SK-MEL-5 (cell line): ENCODE measurements around the gene ME2. TPM values are rescaled to one million over a fixed set of nuclear protein-coding genes. Genes with fewer than 3 reads are reported as not detected.
"Not testable (repeated sequence)": the region's sequence is repeated elsewhere in the genome, so short reads cannot be mapped to it uniquely, and the experiment has no call there.

ENCODE experiments used
- DNase-seq: peaks from one replicate; pipeline ENCODE4 v3.0.0-alpha.2; 2016; ENCODE audit warnings: low read depth, low spot score
- in situ Hi-C: cut with HindIII; loops from 2 replicates; pipeline ENCODE4 v1.10.0; 2016; ENCODE audit warnings: low sequenced_read_pairs, high pct_unique_total_duplicates, low pct_unique_long_range_greater_than_20kb
- total RNA-seq: library from RNA; depleted of rRNA; stranded (reverse); fragments of >200 nt; shearing (Covaris generic); gene quantifications from 2 replicates; pipeline ENCODE4 v1.2.3, GENCODE V29; 2014

The ME2 gene
- total RNA-seq, 1 experiment from 2014 or later, result 87.8 TPM

- in situ Hi-C loops, DNase-seq: not testable (repeated sequence)
Measured at GRCh38 chr18:50857166-50857565, 21.8 kb upstream of the ME2 start.

DNA sequence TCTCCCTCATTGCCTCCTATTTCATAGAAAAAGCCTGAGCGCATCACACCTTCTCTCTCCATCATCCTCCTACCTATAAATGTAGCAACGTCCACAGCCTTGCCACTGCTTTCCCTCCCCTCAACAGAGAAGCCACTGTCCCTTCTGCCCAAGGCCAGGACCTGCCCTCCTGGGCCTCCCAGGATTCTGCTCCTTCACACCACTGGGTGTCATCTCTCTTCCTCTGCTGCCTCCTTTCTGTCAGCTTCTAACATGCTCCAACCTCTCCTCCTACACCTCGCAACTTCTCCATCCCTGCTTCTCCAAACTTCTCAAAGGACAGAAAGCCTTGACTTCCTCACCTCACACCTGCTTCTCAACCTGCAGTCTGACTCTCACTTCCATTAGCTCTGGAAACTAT, 21.2 kb upstream of the ME2 start:
- in situ Hi-C loops, result no loop called here
- peak; percentile 49 for DNase-seq

GRCh38 chr18:50859793-50860555, 18.9 kb upstream of the ME2 start:
- in situ Hi-C loops, result no loop called here
- no peak for DNase-seq

DNA sequence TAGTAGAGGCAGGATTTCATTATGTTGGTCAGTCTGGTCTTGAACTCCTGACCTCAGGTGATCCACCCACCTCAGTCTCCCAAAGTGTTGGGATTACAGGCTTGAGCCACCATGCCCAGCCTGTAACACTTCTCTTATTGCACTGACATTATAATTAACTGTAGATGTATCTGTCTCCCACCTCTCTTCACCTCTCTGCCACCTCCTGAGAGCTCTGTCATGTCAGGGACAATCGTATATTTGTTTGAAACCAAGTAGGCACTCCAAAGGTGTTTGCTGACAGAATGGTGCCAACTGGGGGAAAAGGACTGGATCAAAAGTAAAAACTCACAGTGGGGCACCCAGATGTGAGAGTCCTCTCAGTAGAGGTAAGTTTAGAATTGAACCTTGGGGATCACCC, 17.3 kb upstream of the ME2 start:
- in situ Hi-C loops, result no loop called here

GRCh38 chr18:50862401-50862800, 16.5 kb upstream of the ME2 start:
- DNase-seq, result no peak
- in situ Hi-C loops, result no loop called here

More for the DNA sequence above, 17.3 kb upstream of the ME2 start:
- DNase-seq, result no peak

DNA sequence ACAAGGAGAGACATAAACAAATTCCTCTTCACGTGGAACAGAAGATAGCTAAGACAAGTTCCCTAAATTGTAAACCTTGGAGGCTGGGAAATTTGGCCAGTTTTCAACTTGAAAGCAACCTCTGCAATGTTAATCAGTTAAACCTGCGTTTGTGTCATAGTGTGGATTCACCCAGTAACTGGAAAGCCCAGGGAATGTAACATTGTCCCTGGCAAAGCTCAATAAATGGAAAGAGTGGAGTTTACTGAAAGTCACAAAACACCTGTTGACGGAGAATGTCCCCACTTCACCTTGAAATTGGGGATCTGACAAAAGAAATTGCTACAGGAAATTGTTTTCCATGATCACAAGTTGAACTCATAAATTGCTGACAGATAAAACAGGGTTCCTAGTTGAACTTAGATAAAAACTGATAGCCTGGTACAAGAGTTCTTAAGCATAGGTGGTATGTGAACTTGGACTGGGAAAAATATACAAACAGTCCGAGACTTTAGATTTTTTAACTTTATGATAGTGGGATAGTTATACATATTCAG, 15.0 kb upstream of the ME2 start:
- in situ Hi-C loops, result no loop called here
- no peak for DNase-seq

DNA sequence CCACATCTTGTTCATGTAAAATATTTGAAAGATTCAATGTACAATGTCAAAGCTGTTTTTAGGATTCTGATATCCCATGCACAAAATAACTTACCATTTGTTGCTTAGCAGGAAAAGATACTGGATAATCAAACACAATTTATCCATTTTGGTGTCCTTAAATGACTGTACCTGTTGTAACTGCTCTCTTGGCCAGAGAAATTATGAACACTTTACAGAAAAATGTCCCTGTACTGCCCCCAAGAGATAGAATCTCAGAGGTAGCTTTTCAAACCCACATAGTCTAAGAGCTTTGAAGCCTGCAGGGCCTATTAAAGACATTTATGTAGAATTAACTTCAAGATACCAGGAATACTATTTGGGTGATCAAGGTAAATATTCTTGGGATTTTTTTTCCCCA, 12.2 kb upstream of the ME2 start:
- in situ Hi-C loops, result no loop called here
- peak; percentile 55 for DNase-seq

GRCh38 chr18:50869150-50869549, 9.8 kb upstream of the ME2 start:
- in situ Hi-C loops, result no loop called here
- DNase-seq, result no peak

DNA sequence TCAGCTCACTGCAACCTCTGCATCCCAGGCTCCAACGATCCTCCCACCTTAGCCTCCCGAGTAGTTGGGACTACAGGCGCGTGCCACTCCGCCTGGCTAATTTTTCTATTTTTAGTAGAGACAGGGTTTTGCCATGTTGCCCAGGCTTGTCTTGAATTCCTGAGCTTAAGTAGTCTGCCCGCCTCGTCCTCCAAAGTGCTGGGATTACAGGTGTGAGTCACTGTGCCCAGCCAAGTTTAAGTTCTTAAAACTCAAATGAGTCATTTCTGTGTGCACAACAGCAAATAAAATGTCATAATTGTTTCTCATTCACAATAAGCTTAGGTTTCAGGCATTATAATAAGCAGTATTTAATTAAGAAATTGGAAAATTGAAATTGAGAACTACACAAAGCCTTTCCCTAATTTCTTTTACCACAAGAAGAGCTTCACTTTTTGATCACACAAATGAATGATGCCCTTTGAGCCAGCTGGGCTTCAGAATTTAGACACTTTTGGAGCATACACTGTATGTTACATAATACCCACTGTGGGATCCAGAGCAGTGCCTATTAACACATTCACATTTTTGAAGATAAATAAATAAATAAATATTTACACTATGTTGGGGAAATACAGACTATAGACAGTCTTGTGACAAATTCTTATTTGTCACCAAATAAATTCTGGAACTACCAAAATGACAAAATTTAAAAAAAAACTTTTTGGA, 8.6 kb upstream of the ME2 start:
- in situ Hi-C loops, result no loop called here
- no peak for DNase-seq

DNA sequence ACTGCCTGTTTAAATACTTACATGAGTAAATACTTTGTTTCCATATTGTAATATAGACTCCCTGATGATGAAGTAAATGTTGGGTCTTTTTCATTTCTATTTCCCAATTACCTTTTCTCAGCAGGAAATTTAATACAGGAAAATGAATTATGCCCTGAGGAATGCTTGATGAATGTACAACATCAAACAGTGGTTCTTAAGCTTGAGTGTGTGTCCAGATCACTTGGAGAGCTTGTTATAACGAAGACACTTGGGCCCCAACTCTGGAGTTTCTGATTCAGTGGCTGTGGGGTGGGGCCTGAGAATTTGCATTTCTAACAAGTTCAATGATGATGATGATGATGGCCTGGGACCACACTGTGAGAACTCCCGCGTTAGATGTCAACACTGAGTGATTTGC, 7.1 kb upstream of the ME2 start:
- DNase-seq, result no peak
- in situ Hi-C loops, result no loop called here

- in situ Hi-C loops, result no loop called here
Measured at GRCh38 chr18:50875966-50876536, 2.9 kb upstream of the ME2 start.

DNA sequence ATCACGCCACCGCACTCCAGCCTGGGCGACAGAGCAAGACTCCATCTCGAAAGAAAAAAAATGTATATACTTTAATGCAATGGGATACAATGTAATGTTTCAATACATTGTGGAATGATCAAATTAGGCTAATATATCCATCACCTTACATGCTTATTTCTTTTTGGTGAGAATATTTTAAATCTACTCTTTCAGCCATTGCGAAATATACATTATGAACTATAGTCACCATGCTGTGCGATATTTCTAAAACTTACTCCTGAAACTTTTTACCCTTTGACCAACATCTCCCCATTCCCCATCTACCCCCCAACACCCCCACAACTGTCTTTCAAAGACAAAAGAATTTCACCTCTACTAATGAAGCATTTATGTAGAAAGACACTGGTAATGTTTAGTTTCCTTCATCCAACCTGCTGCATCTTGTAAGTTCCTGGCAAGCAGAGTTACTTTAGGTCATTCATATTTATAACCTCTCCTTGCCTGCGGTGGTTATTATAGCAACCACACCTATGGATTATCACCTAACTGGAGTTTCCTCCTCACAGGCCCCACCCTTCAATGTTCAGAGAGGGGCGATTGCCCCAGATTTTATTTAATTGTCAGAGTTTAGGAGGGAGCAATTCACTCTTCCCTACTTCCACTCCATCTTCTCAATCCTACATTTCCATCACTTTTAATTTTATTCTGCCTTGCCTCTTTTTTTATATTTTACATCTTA, 1.2 kb upstream of the ME2 start:
- DNase-seq, result no peak
- in situ Hi-C loops, result no loop called here

More at GRCh38 chr18:50875966-50876536, 2.9 kb upstream of the ME2 start:
- no peak for DNase-seq

GRCh38 chr18:50879302-50880118, 592 bp downstream of the ME2 start:
- peak; percentile 41 for DNase-seq
- in situ Hi-C loops, result no loop called here

GRCh38 chr18:50880119-50880465, 1.2 kb downstream of the ME2 start:
- in situ Hi-C loops, result no loop called here
- DNase-seq, result no peak

GRCh38 chr18:50880944-50881343, 2.0 kb downstream of the ME2 start:
- DNase-seq, in situ Hi-C loops: not testable (repeated sequence)

- in situ Hi-C loops, result no loop called here
Measured at GRCh38 chr18:50886929-50887328, 8.0 kb downstream of the ME2 start.

GRCh38 chr18:50895350-50896045, 16.6 kb downstream of the ME2 start:
- in situ Hi-C loops, result no loop called here
- DNase-seq, result no peak

More at GRCh38 chr18:50886929-50887328, 8.0 kb downstream of the ME2 start:
- no peak for DNase-seq
